K562 (cell line): Measurements from ENCODE around the gene RFC2. TPM values are rescaled to one million over a fixed set of nuclear protein-coding genes. Genes with fewer than 3 reads are reported as not detected.

ENCODE experiments used
- ATAC-seq: fragments of 200-7000 bp; cut with Tn5 transposase; 3 replicates; pipeline ENCODE4 v1.9.1; 2020; ENCODE audit warnings: moderate library complexity
- BruUV-seq: library from RNA; stranded (reverse); fragments of 400-500 nt; replicated peaks from 2 replicates; lab custom pipeline; 2021; lab: Mats Ljungman, UMichigan
- CTCF ChIA-PET: fragments of 300-600 bp; formaldehyde crosslinking; extraction: SDS; loops from one replicate; lab custom pipeline; 2021; ENCODE audit warnings: low intra/inter-chr PET ratio; lab: Yijun Ruan, JAX
- POLR2A ChIA-PET: fragments of 300-600, 350-650 bp; sonication (Branson Sonifier 250); formaldehyde crosslinking; extraction: SDS; loops from one replicate; lab custom pipeline; 2021; ENCODE audit warnings: antibody characterized with exemption, inconsistent platforms; lab: Yijun Ruan, JAX
- DNase-seq, 4 experiments: peaks; one replicate each; pipeline versions ENCODE4 v3.0.0 to v3.0.0-alpha.2; 2011 to 2018; ENCODE audit warnings: low spot score in 3 of 4, mixed read lengths in 3 of 4; ENCODE audit errors: extremely low read depth in 1 of 4
- FAIRE-seq: peaks from 2 replicates; lab custom pipeline; 2011; peaks lifted over from hg19 to GRCh38; lab: Jason Lieb, UNC
- H2AFZ ChIP-seq: 2 replicates; pipeline ENCODE4 v1.6.0; 2011; ENCODE audit warnings: low read depth, low read length, control low read depth, inconsistent platforms
- H3K27ac ChIP-seq: fragments of 200-600 bp; 3 replicates; pipeline ENCODE4 v1.8.0; 2011; ENCODE audit warnings: low read depth, mild to moderate bottlenecking, control low read depth, inconsistent platforms, low read length, moderate library complexity, mixed read lengths; ENCODE audit errors: extremely low read depth
- H3K27me3 ChIP-seq, 2 experiments: fragments of 300-600 bp in 1 of 2; 2 replicates in 1 of 2; 3 replicates in 1 of 2; pipeline versions ENCODE4 v1.6.0 to v1.8.0; 2011; ENCODE audit warnings: inconsistent platforms in 2 of 2, low read length in 2 of 2, mild to moderate bottlenecking in 1 of 2, mixed read lengths in 1 of 2, moderate library complexity in 1 of 2; ENCODE audit not compliant: control insufficient read depth in 2 of 2, insufficient read depth in 2 of 2
- H3K36me3 ChIP-seq: fragments of 300-600 bp; 3 replicates; pipeline ENCODE4 v1.8.0; 2011; ENCODE audit warnings: mild to moderate bottlenecking, low read length, inconsistent platforms; ENCODE audit not compliant: control insufficient read depth, insufficient read depth
- H3K4me1 ChIP-seq, 2 experiments: fragments of 200-600 bp in 1 of 2; replicated peaks in 1 of 2; 2 replicates in 1 of 2; 3 replicates in 1 of 2; pipeline versions ENCODE4 v1.5.1 to v1.8.0; 2011; ENCODE audit warnings: inconsistent platforms in 2 of 2, low read length in 2 of 2, mild to moderate bottlenecking in 1 of 2, mixed read lengths in 1 of 2, moderate library complexity in 1 of 2; ENCODE audit not compliant: control insufficient read depth in 2 of 2, insufficient read depth in 2 of 2
- H3K4me2 ChIP-seq: 2 replicates; pipeline ENCODE4 v1.6.1; 2011; ENCODE audit warnings: low read length, control low read depth, inconsistent platforms, mixed read lengths; ENCODE audit not compliant: insufficient read depth
- H3K4me3 ChIP-seq: fragments of 200-600 bp; sonication (generic), shearing (Covaris generic); 2 replicates; pipeline ENCODE4 v1.5.1; 2016; ENCODE audit warnings: control low read depth, inconsistent platforms
- H3K79me2 ChIP-seq: fragments of 200-600 bp; 3 replicates; pipeline ENCODE4 v1.8.0; 2011; ENCODE audit warnings: low read length, inconsistent platforms; ENCODE audit not compliant: control insufficient read depth, insufficient read depth
- H3K9ac ChIP-seq, 2 experiments: 2 replicates each; pipeline versions ENCODE4 v1.6.0 to v1.6.1; 2011; ENCODE audit warnings: low read depth in 2 of 2, low read length in 2 of 2, control low read depth in 1 of 2, inconsistent platforms in 1 of 2, mild to moderate bottlenecking in 1 of 2, mixed read lengths in 1 of 2; ENCODE audit not compliant: insufficient read depth in 1 of 2
- H3K9me1 ChIP-seq: one replicate; pipeline ENCODE4 v1.6.0; 2011; ENCODE audit warnings: inconsistent platforms, mild to moderate bottlenecking, low read length, moderate library complexity; ENCODE audit not compliant: control insufficient read depth, insufficient read depth
- H3K9me3 ChIP-seq: replicated peaks from 2 replicates; pipeline ENCODE4 v1.5.1; 2011; ENCODE audit warnings: low read depth, low read length, inconsistent platforms; ENCODE audit not compliant: control insufficient read depth, insufficient read depth
- H4K20me1 ChIP-seq: replicated peaks from 2 replicates; pipeline ENCODE4 v1.6.1; 2011; ENCODE audit warnings: low read length, inconsistent platforms, mixed read lengths; ENCODE audit not compliant: control insufficient read depth, insufficient read depth
- ARID1B ChIP-seq: fragments of 450-650 bp; IDR thresholded peaks from 2 replicates; pipeline ENCODE4 v1.6.1; 2016; ENCODE audit warnings: antibody characterized with exemption, mild to moderate bottlenecking, inconsistent platforms
- CEBPG ChIP-seq, 3 experiments: fragments of 200-800 bp in 1 of 3; sonication (Bioruptor generic) in 1 of 3; sonication (generic) in 1 of 3; formaldehyde crosslinking in 1 of 3; IDR thresholded peaks in 2 of 3; conservative IDR thresholded peaks in 1 of 3; 2 replicates each; pipeline versions ENCODE4 v1.6.1 to v1.8.0; 2016 to 2022; ENCODE audit warnings: missing compliant biosample characterization in 2 of 3, missing genetic modification characterization in 2 of 3, mild to moderate bottlenecking in 1 of 3, missing genetic modification reagents in 1 of 3
- HDAC1 ChIP-seq, 2 experiments: fragments of 450-650 bp; IDR thresholded peaks; 2 replicates each; pipeline ENCODE4 v1.6.1; 2016 to 2017; ENCODE audit warnings: inconsistent platforms in 1 of 2, mild to moderate bottlenecking in 1 of 2, moderate library complexity in 1 of 2
- HINFP ChIP-seq: fragments of 450-650 bp; conservative IDR thresholded peaks from 2 replicates; pipeline ENCODE4 v1.6.1; 2016; ENCODE audit warnings: missing genetic modification characterization, low read depth, mild to moderate bottlenecking, control low read depth, missing compliant biosample characterization
- KDM2B ChIP-seq: fragments of 250-450 bp; sonication (Bioruptor Pico); IDR thresholded peaks from 2 replicates; pipeline ENCODE4 v1.8.0; 2021; ENCODE audit warnings: mild to moderate bottlenecking, moderate library complexity
- RBM17 ChIP-seq: fragments of 200-400 bp; formaldehyde crosslinking; IDR thresholded peaks from 2 replicates; pipeline ENCODE4 v1.6.1; 2017; ENCODE audit warnings: low read depth, mild to moderate bottlenecking, low read length, borderline replicate concordance
- SMARCE1 ChIP-seq: fragments of 450-650 bp; IDR thresholded peaks from 2 replicates; pipeline ENCODE4 v1.7.1; 2016; ENCODE audit warnings: mild to moderate bottlenecking
- STAG1 ChIP-seq: sonication (generic); formaldehyde crosslinking; IDR thresholded peaks from 2 replicates; pipeline ENCODE4 v1.5.0; 2020; ENCODE audit warnings: missing genetic modification reagents, borderline replicate concordance
- TGIF2 ChIP-seq: sonication (generic); formaldehyde crosslinking; IDR thresholded peaks from 2 replicates; pipeline ENCODE4 v1.8.1; 2022; ENCODE audit warnings: mild to moderate bottlenecking, missing genetic modification reagents, moderate library complexity
- ZC3H11A ChIP-seq: IDR thresholded peaks from 2 replicates; pipeline ENCODE4 v1.6.1; 2012; ENCODE audit warnings: low read depth, low read length, improper control_type of control experiment
- ZNF324 ChIP-seq: fragments of 250-450 bp; sonication (Bioruptor Pico); IDR thresholded peaks from 2 replicates; pipeline ENCODE4 v1.4.0; 2020; ENCODE audit warnings: mild to moderate bottlenecking
- ZNF589 ChIP-seq: fragments of 200-800 bp; sonication (Bioruptor generic); IDR thresholded peaks from 2 replicates; pipeline ENCODE4 v1.6.1; 2016; ENCODE audit warnings: low read depth, missing genetic modification characterization, missing compliant biosample characterization
- WGBS: fragments of 100-300 bp; shearing (Covaris generic); methylation state at CpG from one replicate; pipeline ENCODE4 v1.1.6; 2016; ENCODE audit warnings: low coverage, mixed read lengths; ENCODE audit not compliant: insufficient coverage; ENCODE audit errors: missing lambda C conversion rate; 5-methylcytosine and 5-hydroxymethylcytosine counted together
- in situ Hi-C: fragments of 300-500 bp; cut with MboI; formaldehyde crosslinking; loops from 4 replicates; pipeline ENCODE4 v1.15.0; 2018; ENCODE audit warnings: inconsistent platforms, mixed read lengths
- intact Hi-C: fragments of 100-400 bp; cut with micrococcal nuclease; formaldehyde crosslinking; loops from 2 replicates; pipeline ENCODE4 v1.14.2; 2022
- polyA plus RNA-seq, 8 experiments: library from polyadenylated mRNA; depleted of rRNA in 4 of 8; stranded (reverse) in 5 of 8; unstranded in 3 of 8; fragments of >200 nt; fragmentation: Nextera tagmentation in 2 of 8; fragmentation: Illumina TruSeq in 1 of 8; extraction: Ambion mirVana in 2 of 8; extraction: Trizol in 1 of 8; gene quantifications; 2 replicates each; pipeline versions ENCODE4 v1.2.1 to v1.2.3, GENCODE V29; 2011 to 2014; ENCODE audit warnings: inconsistent platforms in 1 of 8, missing spikeins in 1 of 8
- total RNA-seq, 7 experiments: library from RNA; depleted of rRNA in 6 of 7; stranded (reverse); fragments of >200 nt in 6 of 7; fragmentation: Illumina TruSeq in 2 of 7; extraction: Trizol in 2 of 7; gene quantifications; 2 replicates each; pipeline versions ENCODE4 v1.2.1 to v1.2.3, GENCODE V29; 2011 to 2021; ENCODE audit warnings: low replicate concordance in 1 of 7
- TF ChIP-seq, protein P1 (sequence below): sonication (generic); formaldehyde crosslinking; IDR thresholded peaks from 2 replicates; pipeline ENCODE4 v1.4.0; 2020; ENCODE audit warnings: mild to moderate bottlenecking, missing genetic modification reagents
- TF ChIP-seq, protein P2 (sequence below): fragments of 450-650 bp; formaldehyde crosslinking; IDR thresholded peaks from 2 replicates; pipeline ENCODE4 v1.4.0; 2020; ENCODE audit warnings: mild to moderate bottlenecking, moderate library complexity

RFC2 gene
- total and polyA plus RNA-seq, 9 of the 15 experiments (the other 6 are each of a cell fraction or from before 2014, with no cell fraction given) = 32.5 to 161 (median 102) TPM

- H3K9ac ChIP-seq = peak overlapping the region in 1 of 2 experiments; percentile 77; a peak in 1 of 4 replicates
- BruUV-seq = no TSS peak
- no peaks in the 10 kb centered on the region for H4K20me1 ChIP-seq
- H3K36me3 ChIP-seq = no peaks in the 10 kb centered on the region
- intact Hi-C loops = no loop called here
- POLR2A ChIA-PET = interaction anchor here (0.6 to 2.0 kb wide), 3 partner anchors 9 to 57 kb away, joined by 3 to 8 read pairs (median 5); partner anchors contain the start of gene RFC2
- no peaks in the 10 kb centered on the region for H3K9me1 ChIP-seq
- ATAC-seq = no peak; the same call in 1 of the 3 replicates
- 0 out of 2 replicates have a peak overlapping the region, but pooled peaks have one; percentile 2 for H2AFZ ChIP-seq
- no peaks in the 10 kb centered on the region for H3K9me3 ChIP-seq
- no peak for FAIRE-seq
- CTCF ChIA-PET = no interaction called here
- no peak overlapping the region for H3K4me2 ChIP-seq
- H3K27me3 ChIP-seq = no peaks in the 10 kb centered on the region; a peak in 1 of 5 replicates
- no peak overlapping the region for H3K4me3 ChIP-seq
- peaks cover 3 to 7% of the 10 kb centered on the region in 2 experiments; a peak in 2 of 5 replicates for H3K4me1 ChIP-seq
- H3K27ac ChIP-seq = no peak overlapping the region
- H3K79me2 ChIP-seq = no peaks in the 10 kb centered on the region
- no peak for DNase-seq
- in situ Hi-C loops = loop anchor here (5.0 kb wide), 1 partner anchor 34 kb away; no protein-coding TSS in a partner anchor
- 36% methylated on average over 21 of the region's 21 CpGs for WGBS
- no peak for TF ChIP-seq ZNF589 (CRISPR knock-in tag)
- no peak for TF ChIP-seq STAG1
- TF ChIP-seq, protein P1, sequence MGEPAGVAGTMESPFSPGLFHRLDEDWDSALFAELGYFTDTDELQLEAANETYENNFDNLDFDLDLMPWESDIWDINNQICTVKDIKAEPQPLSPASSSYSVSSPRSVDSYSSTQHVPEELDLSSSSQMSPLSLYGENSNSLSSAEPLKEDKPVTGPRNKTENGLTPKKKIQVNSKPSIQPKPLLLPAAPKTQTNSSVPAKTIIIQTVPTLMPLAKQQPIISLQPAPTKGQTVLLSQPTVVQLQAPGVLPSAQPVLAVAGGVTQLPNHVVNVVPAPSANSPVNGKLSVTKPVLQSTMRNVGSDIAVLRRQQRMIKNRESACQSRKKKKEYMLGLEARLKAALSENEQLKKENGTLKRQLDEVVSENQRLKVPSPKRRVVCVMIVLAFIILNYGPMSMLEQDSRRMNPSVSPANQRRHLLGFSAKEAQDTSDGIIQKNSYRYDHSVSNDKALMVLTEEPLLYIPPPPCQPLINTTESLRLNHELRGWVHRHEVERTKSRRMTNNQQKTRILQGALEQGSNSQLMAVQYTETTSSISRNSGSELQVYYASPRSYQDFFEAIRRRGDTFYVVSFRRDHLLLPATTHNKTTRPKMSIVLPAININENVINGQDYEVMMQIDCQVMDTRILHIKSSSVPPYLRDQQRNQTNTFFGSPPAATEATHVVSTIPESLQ (CRISPR knock-in tag) = no peak
- TF ChIP-seq RBM17 = no peak
- TF ChIP-seq HINFP (tag) = no peak
- TF ChIP-seq ARID1B = no peak
- no peak for TF ChIP-seq SMARCE1
- TF ChIP-seq ZC3H11A = no peak
- TF ChIP-seq, protein P2, sequence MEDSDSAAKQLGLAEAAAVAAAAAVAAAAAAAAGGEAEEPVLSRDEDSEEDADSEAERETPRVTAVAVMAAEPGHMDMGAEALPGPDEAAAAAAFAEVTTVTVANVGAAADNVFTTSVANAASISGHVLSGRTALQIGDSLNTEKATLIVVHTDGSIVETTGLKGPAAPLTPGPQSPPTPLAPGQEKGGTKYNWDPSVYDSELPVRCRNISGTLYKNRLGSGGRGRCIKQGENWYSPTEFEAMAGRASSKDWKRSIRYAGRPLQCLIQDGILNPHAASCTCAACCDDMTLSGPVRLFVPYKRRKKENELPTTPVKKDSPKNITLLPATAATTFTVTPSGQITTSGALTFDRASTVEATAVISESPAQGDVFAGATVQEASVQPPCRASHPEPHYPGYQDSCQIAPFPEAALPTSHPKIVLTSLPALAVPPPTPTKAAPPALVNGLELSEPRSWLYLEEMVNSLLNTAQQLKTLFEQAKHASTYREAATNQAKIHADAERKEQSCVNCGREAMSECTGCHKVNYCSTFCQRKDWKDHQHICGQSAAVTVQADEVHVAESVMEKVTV (CRISPR knock-in tag) = no peak
- no peak for TF ChIP-seq HDAC1 (IDR thresholded peaks at IDR 0.05)
- no peak for TF ChIP-seq KDM2B (CRISPR knock-in tag)
- no peak for TF ChIP-seq ZNF324
- TF ChIP-seq TGIF2 (CRISPR knock-in tag) = no peak
- no peak for TF ChIP-seq CEBPG (CRISPR knock-in tag; IDR thresholded peaks at IDR 0.05)
- TF ChIP-seq CEBPG (tag; conservative IDR thresholded peaks at IDR 0.05 in 1 of 2, IDR thresholded peaks at IDR 0.05 in 1 of 2) = no peak
These were observed 9.4 kb upstream of the RFC2 start for GRCh38 chr7:74263399-74264120.
